ENCODE data around the gene PFDN1.

- TF ChIP-seq, protein P1, sequence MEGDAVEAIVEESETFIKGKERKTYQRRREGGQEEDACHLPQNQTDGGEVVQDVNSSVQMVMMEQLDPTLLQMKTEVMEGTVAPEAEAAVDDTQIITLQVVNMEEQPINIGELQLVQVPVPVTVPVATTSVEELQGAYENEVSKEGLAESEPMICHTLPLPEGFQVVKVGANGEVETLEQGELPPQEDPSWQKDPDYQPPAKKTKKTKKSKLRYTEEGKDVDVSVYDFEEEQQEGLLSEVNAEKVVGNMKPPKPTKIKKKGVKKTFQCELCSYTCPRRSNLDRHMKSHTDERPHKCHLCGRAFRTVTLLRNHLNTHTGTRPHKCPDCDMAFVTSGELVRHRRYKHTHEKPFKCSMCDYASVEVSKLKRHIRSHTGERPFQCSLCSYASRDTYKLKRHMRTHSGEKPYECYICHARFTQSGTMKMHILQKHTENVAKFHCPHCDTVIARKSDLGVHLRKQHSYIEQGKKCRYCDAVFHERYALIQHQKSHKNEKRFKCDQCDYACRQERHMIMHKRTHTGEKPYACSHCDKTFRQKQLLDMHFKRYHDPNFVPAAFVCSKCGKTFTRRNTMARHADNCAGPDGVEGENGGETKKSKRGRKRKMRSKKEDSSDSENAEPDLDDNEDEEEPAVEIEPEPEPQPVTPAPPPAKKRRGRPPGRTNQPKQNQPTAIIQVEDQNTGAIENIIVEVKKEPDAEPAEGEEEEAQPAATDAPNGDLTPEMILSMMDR (IDR thresholded peaks at IDR 0.05), result no peak
- no peak for TF ChIP-seq ZFX (IDR thresholded peaks at IDR 0.05; ENCODE audit: borderline replicate concordance)
Measured at GRCh38 chr5:140248414-140248813, 54.5 kb downstream of the PFDN1 start.
